NCI-H226 (cell line): ENCODE measurements around the gene CTAGE6.
"Not testable (repeated sequence)": the region's sequence is repeated elsewhere in the genome, so short reads cannot be mapped to it uniquely, and the experiment has no call there.

Source experiments
- DNase-seq: peaks from one replicate; pipeline ENCODE4 v3.0.0-alpha.2; 2015

CTAGE6 gene, protein sequence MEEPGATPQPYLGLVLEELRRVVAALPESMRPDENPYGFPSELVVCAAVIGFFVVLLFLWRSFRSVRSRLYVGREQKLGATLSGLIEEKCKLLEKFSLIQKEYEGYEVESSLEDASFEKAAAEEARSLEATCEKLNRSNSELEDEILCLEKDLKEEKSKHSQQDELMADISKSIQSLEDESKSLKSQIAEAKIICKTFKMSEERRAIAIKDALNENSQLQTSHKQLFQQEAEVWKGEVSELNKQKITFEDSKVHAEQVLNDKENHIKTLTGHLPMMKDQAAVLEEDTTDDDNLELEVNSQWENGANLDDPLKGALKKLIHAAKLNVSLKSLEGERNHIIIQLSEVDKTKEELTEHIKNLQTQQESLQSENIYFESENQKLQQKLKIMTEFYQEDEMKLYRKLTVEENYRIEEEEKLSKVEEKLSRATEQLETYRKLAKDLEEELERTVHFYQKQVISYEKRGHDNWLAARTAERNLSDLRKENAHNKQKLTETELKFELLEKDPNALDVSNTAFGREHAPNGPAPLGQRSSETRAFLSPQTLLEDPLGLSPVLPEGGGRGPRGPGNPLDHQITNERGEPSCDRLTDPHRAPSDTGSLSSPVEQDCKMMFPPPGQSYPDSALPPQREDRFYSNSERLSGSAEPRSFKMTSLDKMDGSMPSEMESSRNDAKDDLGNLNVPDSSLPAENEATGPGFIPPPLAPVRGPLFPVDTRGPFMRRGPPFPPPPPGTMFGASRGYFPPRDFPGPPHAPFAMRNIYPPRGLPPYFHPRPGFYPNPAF

DNA sequence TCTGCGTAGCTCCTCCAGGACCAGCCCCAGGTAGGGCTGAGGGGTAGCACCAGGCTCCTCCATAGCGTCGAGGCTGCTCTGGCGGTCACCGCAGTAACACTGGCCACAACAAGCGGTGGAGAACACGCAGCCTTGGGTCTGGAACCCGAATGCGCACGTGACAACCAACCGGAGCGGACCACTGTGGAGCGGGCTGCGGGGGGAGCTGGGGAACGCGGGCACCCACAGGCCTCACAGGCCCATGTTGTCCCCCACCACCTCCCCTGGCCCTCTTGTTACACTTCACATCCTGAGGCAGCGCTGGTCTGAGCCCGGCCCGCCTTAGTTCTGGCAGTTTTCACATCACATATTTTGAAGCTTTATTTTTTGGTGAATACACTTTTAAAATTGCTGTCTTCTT is at the start of gene CTAGE6:
CTAGE6 (minus strand) TSS at position 101 of the 400 bp plus-strand sequence; CDS start at position 63, 38 bp downstream.
- not testable (repeated sequence) for DNase-seq

DNA sequence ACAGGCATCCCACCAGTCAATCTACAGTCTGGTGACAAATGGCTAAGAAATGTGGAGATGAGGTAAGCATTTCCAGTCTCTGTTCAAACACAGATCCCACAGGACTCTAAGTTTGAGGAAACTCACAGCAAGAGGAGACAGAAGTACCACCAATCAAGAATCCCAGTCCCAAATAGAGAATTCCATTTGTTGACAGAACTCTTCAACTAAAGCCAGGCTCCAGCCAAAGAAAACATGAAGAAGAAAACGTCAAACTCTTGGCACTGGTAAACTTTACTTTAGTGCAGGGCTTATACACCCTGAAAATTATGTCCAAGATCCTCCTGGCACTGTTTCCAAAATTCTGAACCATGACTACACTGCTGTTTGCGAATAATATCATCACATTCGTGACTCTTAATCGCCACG is 49.2 kb upstream of the CTAGE6 start:
- DNase-seq = not testable (repeated sequence)

DNA sequence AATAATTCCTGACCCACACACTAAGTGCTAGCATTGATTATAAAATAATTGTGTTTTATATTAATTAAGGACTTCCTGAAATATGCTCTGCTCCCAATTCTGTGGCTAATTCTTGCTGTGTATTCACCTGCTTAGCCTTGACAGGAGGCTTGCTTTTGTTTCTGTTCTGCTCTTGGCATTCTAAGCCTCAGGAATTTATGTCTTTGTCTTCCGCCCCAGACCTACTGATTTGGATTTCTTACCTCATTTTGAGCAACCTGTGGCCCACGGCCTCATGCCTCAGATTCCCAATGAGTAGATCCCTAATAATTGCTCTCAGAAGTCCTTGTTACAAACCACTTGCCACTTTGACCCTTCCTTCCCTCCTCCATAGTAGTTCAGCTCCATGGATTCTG is 40.4 kb upstream of the CTAGE6 start:
- not testable (repeated sequence) for DNase-seq

DNA sequence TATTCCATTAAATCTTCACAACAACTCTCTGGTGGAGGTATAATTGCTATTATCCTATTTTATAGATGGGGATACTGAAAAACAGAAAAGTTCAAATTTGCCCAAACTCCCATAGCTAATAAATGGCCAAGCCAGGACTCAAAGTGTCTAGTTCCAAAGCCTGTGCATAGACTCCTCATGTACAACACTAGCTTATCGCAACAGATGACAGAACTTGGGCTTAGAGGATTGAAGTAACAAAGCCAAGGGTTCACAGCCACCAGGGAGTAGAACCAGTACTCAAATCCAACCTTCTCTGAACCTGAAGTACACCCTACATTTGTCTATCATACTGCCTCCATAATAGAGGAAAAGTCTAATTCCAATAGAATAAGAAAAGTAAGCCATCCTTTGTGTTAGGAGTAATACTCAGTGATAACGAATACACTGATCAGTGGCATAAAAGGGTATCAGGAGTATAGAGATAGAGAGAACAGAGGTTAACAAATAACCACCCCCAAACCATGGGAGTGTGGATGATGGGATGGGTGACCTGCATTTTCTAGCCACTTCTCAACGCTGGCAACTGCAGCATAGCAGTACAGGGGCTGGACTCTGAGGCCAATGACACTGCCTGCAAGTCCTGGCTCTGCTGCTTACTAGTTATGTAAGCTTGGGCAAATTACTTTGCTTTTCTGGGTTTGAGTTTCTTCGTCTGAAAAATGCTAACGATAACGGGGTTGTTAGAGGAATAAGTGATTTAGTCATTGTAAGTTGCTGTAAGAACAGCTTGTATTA is 39.8 kb upstream of the CTAGE6 start:
- DNase-seq = not testable (repeated sequence)

DNA sequence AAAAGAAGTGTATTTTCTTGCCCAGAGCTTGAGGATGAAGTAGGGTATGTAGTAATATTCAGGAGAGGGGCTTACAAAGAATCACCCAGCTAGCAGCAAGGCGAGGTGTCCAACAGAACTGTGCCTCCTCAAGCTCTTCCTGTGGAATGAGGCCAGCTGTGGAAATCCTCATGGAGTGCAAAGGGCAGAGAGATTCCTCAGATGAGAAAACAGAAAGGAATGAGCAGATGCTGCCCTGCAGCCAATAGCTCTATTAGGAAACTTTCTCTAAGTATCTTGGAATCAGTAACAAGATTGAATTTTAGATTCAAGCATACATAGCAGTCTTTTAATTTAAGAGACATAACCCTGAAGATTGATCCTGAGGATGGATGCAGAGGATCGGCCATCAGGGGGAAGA is 38.2 kb upstream of the CTAGE6 start:
- DNase-seq = not testable (repeated sequence)

DNA sequence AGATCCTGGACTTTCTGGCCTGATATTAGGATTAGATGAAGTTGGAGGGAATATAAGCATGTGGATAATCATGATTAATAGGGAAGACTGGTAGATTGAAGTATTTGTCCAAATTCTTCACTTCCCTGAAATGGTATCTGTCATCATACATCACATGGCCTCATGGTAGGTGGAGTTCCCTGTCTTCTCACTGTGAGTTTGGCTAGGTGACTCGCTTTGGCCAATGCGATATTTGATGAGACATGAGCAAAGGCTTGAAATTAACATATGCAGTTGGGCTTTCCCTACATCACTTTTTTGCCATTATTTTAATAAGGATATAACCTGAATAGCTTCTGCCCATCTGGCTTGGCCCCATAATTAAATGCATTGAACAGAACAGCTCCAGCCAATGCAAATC is 35.1 kb upstream of the CTAGE6 start:
- not testable (repeated sequence) for DNase-seq

DNA sequence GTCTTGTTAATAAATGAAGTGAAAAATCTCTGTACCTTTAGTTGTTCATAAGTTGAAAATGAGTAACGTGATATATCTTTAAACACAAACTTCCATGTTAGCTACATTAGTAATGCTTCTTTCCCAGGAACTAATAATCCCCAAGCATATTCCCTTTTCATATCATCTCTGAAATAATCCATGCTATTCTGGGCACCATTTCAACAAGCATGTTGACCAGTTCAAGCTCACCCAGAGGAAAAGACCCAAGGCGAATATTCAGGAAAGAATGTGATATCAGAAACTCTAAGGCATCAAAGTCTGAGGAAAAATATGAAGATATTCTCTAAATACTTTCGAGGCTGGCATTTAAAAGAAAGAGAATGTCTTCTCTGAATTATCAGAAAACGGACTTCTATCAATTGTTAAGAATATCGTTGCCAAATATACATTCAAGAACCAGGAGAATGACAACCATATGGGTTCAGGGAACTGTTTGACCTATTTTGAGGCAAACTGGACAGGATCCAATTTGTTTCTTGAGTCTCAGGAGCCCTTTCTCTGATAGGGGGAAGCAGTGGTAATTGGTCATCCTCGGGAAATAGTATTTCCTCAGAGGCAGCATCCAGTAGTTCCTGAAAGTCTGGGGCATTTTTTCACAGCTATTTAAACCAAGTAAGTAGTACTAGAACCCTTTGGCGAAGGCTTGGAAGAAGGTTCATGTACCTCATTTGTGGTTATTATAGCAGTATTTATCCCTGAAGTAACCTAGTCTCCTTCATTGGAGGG is 28.1 kb upstream of the CTAGE6 start:
- DNase-seq = not testable (repeated sequence)

DNA sequence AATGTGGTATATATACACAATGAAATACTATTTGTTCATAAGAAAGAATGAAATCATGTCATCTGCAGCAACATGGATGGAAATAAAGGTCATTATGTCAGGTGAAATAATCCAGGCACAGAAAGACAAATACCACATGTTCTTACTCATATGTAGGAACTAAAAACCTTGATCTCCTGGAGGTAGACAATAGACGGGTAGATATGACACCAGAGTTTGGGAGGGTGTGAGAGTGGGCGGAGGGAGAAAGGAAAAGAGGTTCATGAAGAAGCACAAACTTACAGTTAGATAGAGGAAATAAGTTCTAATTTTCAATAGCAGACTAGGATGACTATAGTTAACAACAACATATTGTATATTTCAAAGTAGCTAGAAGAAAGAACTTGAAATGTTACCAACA is 22.1 kb upstream of the CTAGE6 start:
- not testable (repeated sequence) for DNase-seq

DNA sequence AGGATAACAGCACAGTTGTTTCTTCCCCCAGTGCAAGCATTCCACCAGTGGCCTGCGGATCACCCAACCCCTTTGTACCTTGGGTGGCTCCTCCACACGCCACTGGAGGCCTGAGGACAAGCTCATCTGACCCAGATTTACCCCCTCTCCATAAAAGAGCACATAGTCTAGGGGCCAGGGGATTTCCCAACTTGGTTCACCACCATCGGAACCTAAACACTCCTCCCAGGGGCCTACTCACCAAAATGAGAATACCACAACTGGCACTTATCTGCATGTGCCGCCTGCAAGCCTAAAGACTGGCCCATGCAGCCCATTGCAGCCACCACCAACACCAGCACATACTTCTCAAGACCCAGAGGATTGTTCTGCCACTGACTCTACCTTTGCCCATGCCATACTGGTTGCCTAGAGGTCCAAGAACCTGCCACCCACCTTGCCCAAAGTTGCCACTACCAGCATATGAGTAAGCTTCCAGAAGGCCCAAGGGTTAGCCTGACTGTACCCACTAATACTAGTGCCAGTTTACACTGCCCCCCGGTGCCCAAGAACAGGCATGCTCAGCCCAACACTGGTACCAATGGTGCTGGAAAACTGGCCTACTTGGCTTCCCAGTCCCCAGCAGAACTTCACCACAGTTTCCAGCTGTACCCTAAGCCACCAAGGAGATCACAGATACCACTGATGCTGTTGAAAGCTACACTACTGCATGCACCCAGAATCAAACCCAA is 15.4 kb upstream of the CTAGE6 start:
- DNase-seq = not testable (repeated sequence)

DNA sequence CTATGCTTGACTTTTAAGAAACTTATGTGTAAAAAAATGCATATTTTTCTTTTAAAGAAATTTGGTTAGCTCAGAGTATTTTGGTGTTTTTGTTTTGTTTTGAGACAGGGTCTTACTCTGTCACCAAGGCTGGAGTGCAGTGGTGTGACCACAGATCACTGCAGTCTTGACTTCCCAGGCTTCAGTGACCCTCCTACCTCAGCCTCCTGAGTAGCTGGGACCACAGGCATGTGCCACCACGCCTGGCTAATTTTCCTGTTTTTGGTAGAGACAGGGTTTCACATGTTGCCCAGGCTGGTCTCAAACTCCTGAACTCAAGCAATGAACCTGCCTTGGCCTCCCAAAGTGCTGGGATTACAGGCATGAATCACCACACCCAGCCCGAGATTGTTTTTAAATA is 10.0 kb upstream of the CTAGE6 start:
- DNase-seq = not testable (repeated sequence)

DNA sequence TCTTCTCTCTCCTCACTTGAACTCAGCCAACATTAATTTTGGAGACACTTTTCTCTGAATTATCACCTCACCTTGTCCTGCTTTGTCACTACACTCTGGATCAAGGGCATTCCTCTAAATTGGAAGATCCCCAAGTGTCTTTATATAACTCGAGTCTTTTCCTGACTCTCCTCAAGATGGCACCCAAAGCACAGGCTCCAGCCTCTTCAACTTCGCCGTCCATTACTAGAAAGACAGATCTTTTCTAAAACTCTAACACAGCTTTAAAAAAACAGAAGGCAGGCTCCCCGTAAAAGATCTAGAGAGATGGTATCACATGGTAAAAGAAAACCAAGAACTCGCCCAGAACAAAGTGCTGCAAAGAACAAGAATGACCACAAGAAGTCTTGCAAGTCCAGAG is 8.2 kb upstream of the CTAGE6 start:
- DNase-seq = not testable (repeated sequence)

DNA sequence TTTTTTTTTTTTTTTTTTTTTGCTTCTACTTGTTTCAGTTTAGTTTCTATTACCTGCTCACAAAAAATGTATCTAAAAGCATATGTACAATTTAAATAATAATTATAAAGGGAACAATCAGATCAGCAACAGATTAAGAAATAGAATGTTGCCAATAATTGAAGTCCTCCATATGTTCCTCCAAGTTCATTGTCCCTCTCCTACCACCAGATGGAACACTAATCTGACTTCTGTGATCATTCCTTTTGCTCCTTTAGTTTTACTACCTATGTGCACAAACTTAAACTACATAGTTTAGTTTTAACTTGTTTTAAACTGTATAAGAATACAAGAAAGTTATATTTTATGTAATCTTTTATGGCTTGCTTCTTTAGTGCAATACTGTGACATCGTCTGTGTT is 5.6 kb upstream of the CTAGE6 start:
- not testable (repeated sequence) for DNase-seq

DNA sequence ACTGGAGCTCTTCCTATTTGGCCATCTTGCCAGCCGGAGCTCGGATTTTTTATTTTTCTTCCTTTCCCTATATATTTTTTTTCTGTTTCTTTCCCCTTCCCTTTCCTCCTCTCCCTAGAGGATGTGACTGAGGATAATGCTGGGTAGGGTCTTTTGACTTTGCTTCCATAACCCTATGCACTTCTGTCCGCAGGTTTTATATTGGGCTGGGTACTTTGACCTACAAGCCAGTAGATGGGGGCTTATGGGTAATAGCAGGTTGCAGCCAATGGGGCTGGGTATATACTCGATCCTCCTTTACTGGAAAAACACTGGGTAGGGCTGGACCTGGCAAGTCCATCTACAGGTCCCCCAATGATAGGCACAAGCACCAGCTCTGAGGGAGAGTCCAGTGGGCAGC is 12.2 kb downstream of the CTAGE6 start:
- not testable (repeated sequence) for DNase-seq

DNA sequence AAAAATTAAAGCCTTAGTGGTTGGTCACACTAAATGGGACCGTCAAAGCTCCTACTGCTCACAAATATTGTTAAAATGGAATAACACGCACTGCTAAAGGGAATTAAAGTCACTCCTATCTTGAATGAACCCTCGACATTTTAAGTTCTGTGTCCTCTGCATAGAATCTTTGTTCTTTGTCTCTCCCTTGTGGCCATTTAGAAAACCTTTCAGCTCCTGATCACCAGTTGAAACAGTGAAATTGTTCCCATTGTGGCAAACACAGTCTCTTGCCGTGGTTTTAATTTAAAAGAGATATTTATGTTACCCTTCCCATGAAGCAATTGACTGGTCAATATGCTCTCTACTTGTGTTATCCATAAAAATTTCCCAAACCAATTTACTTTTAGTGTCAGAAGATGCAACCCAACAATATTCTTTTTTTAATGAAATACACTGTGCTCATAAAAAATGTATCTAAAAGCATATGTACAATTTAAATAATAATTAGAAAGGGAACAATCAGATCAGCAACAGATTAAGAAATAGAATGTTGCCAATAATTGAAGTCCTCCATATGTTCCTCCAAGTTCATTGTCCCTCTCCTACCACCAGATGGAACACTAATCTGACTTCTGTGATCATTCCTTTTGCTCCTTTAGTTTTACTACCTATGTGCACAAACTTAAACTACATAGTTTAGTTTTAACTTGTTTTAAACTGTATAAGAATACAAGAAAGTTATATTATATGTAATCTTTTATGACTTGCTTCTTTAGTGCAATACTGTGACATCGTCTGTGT is 20.3 kb downstream of the CTAGE6 start:
- peak; percentile 26 for DNase-seq

DNA sequence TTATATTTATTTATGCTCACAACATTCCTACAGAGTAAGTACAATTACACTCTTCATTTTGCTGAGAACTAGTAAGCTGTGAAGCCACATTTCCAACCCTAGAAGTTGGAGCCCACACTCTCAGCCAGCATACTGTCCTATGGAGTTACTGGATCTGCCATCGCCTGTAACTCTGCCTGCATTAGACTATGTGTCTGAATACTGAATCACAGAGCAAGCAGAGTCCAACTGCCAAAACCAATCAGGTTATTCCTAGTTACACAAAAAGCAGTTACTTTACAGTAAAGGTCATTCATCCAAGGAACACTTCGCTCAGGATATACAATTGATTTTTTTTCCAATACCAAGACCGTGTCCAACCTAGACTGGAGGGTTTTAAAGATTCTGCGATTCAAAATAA is 21.5 kb downstream of the CTAGE6 start:
- no peak for DNase-seq

DNA sequence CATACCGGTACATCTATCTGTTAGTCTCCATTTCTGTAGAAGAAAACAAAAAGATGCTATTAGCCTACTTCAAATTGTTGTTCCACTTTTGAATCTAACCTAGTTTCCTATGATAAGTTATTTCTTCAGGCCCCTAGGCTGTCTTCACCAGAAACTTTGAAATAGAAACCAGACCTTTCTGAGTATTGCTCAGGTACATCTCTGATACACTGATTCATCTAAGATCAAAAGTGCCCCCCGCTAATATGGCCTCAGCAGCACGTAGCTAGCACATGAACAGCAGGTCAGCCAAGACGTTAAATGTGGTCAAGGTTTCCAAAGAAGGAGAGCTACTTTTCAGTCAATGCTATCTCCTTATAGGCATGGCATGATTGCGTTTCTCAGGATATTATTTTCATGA is 23.6 kb downstream of the CTAGE6 start:
- DNase-seq = no peak

DNA sequence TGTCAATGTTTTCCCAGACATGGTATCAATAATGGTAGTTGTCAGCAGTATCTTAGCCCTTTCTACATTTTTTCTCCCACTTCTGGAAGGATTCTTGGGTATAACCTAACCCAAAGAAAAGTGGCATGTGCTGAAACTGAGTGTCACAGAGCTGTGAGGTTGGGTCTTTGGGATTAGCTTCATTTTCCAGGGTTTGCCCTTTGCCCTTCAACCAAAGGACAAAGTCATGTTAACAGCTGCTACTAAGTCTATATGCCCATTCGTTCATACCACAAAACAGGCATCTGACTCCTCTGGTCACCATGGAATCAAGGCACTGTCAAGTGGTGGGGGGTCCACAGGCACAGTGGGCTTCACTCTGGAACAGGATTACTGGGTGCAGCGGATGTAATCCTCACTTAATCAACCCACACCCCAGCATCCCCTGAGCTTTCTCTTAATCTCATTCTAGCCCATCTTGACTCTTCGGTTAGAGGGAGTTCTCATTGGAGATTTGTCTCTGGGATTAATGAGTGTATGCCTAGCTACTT is 29.1 kb downstream of the CTAGE6 start:
- no peak for DNase-seq

DNA sequence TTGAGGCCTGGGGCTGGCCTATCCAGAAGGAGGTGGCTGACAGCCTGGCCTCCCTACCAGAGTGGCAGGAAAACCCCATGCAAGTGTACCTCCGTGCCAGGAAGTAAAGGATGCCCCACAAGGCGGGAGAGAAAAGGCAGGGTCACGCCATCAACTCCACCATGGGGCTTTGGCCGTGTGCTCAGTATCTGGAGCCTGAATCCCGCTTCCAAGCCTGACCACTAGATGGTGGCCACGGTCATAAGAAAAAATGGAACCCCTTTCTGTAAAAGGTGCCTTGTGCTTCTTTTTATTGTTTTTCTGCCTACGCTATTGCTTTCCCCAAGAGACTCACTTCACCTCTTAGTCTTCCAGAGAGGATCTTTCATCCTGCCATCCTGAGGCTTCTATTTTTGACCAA is 29.9 kb downstream of the CTAGE6 start:
- DNase-seq = not testable (repeated sequence)

DNA sequence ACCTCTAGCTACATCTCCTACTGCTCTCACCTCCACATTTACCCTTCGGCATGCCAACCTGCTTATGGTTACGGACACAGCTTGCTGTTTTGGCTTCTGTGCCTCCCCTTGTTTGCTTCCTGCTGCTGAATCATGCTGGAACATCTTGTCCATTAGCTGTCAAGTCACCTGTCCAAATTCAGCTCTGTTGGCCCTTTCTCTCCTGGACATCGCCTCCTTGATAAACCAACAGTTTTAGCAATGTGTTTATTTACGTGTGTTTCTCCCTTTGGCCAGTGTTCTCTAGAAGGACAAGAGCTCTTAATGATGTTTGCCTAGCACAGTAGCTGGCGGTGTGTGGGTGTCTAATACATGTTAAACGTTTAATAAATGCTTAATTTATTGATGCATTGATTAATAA is 31.4 kb downstream of the CTAGE6 start:
- not testable (repeated sequence) for DNase-seq

DNA sequence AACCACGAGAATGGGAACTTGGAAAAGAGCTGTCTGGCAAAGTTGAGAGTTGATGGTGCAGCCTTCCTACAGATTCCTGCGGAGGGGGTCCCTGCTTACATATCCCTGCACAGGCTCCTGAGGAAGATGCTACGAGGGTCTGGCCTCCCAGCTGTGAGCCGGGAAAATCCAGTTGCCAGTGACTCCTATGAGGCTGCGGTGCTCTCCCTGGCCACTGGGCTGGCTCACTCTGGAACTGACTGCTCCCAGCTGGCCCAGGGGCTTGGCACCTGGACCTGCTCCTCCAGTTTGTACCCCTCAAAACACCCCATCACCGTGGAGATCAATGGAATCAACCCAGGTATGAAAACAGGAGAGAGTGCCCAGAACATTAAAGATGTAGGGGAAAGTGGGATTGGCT is 37.2 kb downstream of the CTAGE6 start:
- not testable (repeated sequence) for DNase-seq
